GM21529 (cell line): ENCODE results near the gene SEH1L.
"Not testable (repeated sequence)": the region's sequence is repeated elsewhere in the genome, so short reads cannot be mapped to it uniquely, and the experiment has no call there.

Experiments used
- ATAC-seq: cut with Tn5 transposase; IDR thresholded peaks from one replicate; pipeline ENCODE4 v1.9.1; 2021; ENCODE audit not compliant: unreplicated experiment

The SEH1L gene

DNA sequence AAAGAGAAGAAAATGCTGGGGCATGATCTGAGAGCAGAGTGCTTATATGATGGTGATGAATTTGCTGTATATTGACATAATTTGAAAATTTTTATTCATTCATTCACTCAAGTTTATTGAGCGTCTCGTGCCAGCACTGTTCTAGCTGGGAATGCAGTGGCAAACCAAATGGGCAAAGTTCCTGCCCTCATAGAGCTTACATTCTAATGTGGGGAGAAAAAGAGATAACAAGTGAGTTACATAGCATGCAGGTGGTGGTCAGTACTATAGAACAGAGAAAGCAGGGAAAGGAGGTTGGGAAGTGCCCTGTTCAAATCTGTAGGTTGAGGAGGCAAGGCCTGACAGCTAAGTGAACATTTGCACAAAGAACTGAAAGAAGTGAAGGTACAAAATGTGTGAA lies 47.6 kb downstream of the SEH1L start:
- no peak for ATAC-seq

DNA sequence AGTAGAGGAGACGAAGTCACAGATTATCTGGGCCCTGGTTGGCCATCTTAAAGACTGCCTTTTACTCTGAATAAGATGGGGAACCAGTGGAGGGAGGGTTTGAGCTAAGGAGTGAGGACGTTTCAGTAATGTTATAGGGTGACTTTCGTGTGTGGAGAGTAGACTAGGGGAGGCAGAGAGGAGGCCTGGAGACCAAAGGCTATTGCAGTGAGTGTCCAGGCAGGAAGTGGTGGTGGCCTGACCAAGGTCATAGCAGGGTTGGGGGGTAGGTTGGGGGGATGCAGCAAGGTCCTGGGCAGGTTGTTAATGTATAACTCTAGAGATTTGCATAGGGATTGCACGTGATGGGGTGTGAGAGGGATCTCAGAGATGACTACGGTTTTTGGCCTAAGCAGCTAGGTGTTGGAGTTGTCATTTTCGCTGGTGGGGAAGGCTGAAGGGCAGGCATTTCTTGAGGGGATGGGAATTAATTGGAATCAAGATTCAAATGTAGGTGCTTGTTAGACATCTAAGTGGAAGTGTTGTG lies 48.2 kb downstream of the SEH1L start:
- no peak for ATAC-seq

- no peak for ATAC-seq
These were observed 49.0 kb downstream of the SEH1L start for GRCh38 chr18:12996661-12997292.

GRCh38 chr18:12997330-12997729 lies 49.5 kb downstream of the SEH1L start:
- ATAC-seq: not testable (repeated sequence)

- peak; percentile 43 for ATAC-seq
These were observed 50.7 kb downstream of the SEH1L start for GRCh38 chr18:12998332-12999060.

GRCh38 chr18:13003466-13003896 lies 55.7 kb downstream of the SEH1L start:
- ATAC-seq: peak; percentile 59

DNA sequence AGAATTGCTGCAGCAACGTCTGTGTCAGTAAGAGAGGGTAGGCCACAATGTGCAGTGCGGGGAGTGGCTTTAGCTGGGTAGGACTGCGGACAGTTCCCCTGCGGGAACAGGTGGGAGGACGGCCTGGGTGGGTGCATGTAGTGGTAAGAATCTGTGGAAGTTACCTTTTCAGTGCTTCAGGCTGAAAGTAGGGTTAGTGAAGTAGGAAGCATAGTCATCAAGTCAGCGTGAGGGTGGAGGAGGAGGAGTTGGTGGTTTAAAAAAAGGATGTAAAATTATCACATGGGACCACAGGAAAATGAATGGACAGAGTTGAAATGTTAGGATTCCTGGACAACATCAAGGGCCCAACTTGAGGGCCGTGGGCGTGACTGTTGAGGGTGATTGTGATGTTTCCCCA lies 56.6 kb downstream of the SEH1L start:
- no peak for ATAC-seq

GRCh38 chr18:13005289-13005688 lies 57.5 kb downstream of the SEH1L start:
- ATAC-seq: no peak

DNA sequence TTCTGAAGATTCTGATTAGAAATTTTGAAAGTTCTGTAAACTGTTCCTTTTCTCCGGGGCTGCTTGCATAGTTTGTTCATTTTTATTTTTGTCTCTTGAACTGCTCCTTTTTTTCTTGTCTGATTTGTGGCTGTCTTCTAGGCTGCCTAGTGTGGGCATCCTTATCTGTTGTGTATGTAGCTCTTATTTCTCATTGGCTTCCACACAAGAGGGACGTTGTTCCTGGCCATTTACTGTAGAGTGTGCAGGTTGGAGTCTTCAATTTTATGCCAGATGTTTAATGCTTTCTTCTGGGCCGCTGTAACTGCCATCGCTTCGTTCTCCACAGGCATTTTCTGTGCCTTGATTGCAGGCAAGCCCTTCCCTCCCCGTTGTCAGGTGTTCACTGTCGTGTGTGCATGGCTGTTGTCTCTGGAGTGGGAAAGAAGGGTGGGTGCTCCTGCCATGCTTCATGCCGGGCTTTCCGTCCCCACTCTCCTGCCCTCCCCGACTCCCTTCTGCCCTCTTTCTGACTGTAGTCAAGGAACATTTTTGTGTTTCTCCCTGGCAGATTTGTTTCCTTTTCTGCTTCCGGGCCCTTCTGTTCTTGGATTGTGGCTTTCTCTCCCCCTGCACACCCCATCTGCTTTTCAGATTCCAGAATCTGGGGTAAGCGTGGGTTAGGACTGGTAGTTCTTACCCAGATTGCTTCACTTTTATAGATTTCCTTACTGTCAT lies 58.9 kb downstream of the SEH1L start:
- no peak for ATAC-seq

DNA sequence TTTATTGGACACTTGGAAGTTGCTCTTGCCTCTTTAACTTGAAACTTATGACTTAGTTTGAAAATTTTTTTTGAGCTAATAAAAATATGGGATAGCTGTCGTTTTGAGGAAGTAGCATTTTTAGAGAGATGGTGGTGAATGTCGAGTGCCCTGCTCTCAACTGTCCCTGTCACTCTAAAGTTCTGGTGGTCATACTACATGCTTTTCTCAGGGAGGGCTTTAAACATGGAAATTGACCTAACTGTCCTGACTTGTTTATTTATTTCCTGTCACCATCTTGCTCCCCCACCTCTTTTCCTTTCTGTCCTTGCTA lies 59.4 kb downstream of the SEH1L start:
- ATAC-seq: no peak

DNA sequence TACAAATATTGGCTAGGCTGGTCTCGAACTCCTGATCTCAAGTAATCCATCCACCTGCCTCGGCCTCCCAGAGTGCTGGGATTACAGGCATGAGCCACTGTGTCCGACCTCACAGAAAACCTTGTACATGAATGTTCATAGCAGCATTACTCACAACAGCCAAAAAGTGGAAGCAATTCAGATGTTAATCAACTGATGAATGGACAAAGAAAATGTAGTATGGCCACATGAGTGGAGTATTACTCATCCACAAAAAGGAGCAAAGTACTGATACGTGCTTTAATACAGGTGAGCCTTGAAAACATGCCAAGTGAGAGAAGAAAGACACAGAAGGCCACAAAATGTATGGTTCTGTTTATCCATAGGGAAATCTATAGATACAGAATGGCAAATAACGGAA lies 63.9 kb downstream of the SEH1L start:
- ATAC-seq: no peak

GRCh38 chr18:13014232-13014631 lies 66.4 kb downstream of the SEH1L start:
- no peak for ATAC-seq

GRCh38 chr18:13014818-13015217 lies 67.0 kb downstream of the SEH1L start:
- no peak for ATAC-seq

- no peak for ATAC-seq
These were observed 69.5 kb downstream of the SEH1L start for GRCh38 chr18:13017247-13017875.

GRCh38 chr18:13018374-13018773 lies 70.6 kb downstream of the SEH1L start:
- ATAC-seq: no peak

- peak; percentile 55 for ATAC-seq
These were observed 71.5 kb downstream of the SEH1L start for GRCh38 chr18:13019301-13019700.

DNA sequence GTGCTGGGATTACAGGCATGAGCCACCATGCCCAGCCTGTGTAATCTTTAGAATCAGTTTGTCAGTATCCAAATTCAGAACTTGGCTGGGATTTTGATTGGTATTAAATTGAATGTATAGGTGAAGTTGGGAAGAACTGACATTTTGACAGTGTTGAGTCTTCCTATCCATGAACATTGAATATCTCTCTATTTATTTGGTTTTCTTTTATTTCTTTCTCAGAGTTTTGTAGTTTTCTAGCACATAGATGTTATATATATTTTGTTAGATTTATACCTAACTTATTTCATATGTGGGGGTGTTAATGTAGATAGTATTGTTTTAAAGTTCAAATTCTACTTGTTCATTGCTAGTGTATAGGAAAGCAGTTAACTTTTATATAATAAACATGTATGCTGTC lies 74.8 kb downstream of the SEH1L start:
- no peak for ATAC-seq

- ATAC-seq: no peak
These were observed 77.4 kb downstream of the SEH1L start for GRCh38 chr18:13025233-13025632.

DNA sequence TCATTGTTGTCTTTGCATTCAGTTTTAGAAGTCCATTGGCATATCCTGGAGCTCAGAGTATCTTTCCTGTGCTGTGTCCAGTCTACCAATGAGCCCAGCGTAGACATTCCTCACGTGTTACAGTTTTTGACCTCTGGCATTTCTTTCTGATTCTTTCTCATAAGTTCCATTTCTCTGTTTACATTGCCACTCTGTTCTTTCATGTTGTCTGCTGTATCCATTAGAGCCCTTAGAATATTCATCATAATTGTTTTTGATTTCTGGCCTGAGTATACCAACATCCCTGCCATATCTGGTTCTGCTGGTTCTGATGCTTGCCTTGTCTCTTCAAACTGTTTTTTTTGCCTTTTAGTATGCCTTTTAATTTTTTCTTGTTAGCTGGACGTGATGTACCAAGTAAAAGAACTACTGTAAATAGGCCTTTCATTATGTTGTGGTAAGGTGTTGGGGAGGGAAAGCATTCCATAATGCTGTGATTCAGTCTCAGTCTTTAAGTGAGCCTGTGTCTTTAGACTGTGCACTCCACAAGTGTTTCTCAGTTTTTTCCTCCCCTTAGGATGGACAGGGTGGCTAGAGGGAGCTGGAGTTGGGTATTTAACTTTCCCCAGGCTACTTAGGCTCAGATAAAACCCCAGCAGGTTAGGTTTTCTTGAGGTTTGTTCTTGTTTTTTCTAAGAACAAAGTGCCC lies 78.9 kb downstream of the SEH1L start:
- ATAC-seq: no peak

DNA sequence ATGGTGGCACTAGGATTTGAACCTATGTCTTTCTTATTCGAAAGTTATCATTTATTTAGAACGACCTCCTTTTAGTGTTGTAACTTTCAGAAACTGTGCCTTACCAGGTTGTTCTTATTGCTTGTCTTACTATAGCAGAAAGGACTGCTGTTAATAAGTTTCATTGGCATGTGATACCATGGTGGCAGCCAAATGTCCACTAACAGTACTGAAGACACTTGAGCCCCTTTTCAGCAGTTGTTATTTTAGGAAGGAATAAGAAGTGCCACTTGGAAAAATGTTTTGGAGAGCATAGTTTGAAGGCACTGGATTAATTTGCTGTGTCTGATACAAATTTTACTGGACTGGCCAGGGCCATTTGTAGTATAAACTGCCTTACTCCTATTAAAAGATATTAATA lies 81.1 kb downstream of the SEH1L start:
- no peak for ATAC-seq

GRCh38 chr18:13032173-13032572 lies 84.4 kb downstream of the SEH1L start:
- ATAC-seq: no peak
